ENCODE results near the gene MTUS2.

The MTUS2 gene

GRCh38 chr13:29548722-29549121 is 728.6 kb downstream of the MTUS2 start:
- H3K4me3 Mint-ChIP-seq: no peak overlapping the region
- peak overlapping the region; percentile 64 for H3K27ac Mint-ChIP-seq
- peaks cover 59% of the 10 kb centered on the region for H3K36me3 Mint-ChIP-seq (ENCODE audit: low read depth)
- peaks cover 3% of the 10 kb centered on the region for H3K27me3 Mint-ChIP-seq (ENCODE audit: low read depth, poor library complexity)
- DNase-seq: no peak
- peaks cover 29% of the 10 kb centered on the region for H3K4me1 Mint-ChIP-seq
- no peaks in the 10 kb centered on the region for H3K9me3 Mint-ChIP-seq
- no peak for TF ChIP-seq CTCF (IDR thresholded peaks at IDR 0.05)

DNA sequence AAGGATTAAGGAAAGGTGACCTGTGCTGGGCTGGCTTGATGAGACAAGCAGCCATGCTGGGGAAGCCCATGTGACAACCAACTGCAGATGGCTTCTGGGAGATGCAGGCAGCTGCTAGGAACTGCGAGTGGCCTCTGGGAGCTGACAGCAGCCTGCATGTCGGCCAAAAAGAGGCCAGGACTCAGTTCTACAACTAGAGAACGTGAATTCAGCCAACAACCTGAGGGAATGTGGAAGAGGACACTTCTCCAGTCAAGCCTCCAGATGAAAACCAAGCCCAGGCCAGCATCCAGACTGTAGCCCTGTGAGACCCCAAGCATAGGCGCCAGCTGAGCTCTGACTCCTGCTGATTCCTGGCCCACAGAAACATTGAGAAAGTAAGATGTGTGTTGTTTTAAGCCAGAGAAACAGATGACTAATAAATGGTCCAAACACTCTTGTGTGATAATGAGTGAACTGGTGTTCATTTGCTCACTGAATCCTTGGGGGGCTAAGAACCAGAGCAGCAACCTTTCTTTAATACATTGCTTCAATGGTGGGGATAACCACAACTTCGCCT is 730.4 kb downstream of the MTUS2 start:
- no peaks in the 10 kb centered on the region for H3K27me3 Mint-ChIP-seq (ENCODE audit: low read depth, poor library complexity)
- DNase-seq: no peak
- no peak for TF ChIP-seq CTCF (IDR thresholded peaks at IDR 0.05)
- H3K4me1 Mint-ChIP-seq: peaks cover 29% of the 10 kb centered on the region
- no peak overlapping the region for H3K27ac Mint-ChIP-seq
- no peak overlapping the region for H3K4me3 Mint-ChIP-seq
- peaks cover 48% of the 10 kb centered on the region for H3K36me3 Mint-ChIP-seq (ENCODE audit: low read depth)
- H3K9me3 Mint-ChIP-seq: no peaks in the 10 kb centered on the region

DNA sequence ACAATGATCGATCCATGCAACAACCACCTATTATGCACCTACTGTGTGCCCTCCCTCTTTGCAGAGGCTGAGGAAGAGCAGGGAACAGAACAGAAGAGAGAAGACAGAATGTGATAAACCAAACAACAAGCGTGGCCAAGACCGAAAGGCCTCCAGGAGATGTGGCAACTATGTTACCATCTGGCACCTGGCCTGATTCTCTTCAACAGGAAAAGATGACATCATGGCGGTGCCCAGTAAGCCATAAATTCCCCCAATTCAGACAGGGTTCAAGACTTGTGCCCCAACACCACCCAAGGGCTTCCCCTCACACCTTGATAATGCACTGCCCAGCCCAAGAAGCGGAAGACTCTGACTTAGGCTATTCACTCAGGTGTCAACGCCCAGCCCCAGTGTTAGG is 731.1 kb downstream of the MTUS2 start:
- Mint-ChIP-seq H3K27ac (no peak overlapping the region), H3K27me3 (ENCODE audit: low read depth, poor library complexity) (no peaks in the 10 kb centered on the region), H3K4me1 (peaks cover 23% of the 10 kb centered on the region), H3K36me3 (ENCODE audit: low read depth) (peaks cover 48% of the 10 kb centered on the region), H3K4me3 (no peak overlapping the region), H3K9me3 (no peaks in the 10 kb centered on the region)
- no peak for TF ChIP-seq CTCF (IDR thresholded peaks at IDR 0.05)
- no peak for DNase-seq
